ENCODE measurements around the gene BHLHE23.

- TF ChIP-seq, protein P1, sequence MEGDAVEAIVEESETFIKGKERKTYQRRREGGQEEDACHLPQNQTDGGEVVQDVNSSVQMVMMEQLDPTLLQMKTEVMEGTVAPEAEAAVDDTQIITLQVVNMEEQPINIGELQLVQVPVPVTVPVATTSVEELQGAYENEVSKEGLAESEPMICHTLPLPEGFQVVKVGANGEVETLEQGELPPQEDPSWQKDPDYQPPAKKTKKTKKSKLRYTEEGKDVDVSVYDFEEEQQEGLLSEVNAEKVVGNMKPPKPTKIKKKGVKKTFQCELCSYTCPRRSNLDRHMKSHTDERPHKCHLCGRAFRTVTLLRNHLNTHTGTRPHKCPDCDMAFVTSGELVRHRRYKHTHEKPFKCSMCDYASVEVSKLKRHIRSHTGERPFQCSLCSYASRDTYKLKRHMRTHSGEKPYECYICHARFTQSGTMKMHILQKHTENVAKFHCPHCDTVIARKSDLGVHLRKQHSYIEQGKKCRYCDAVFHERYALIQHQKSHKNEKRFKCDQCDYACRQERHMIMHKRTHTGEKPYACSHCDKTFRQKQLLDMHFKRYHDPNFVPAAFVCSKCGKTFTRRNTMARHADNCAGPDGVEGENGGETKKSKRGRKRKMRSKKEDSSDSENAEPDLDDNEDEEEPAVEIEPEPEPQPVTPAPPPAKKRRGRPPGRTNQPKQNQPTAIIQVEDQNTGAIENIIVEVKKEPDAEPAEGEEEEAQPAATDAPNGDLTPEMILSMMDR (IDR thresholded peaks at IDR 0.05), result no peak
- TF ChIP-seq POLR2AphosphoS5 (IDR thresholded peaks at IDR 0.05), result no peak
These were observed 37.5 kb downstream of the BHLHE23 start for GRCh38 chr20:62969179-62969760.
